Measurements from ENCODE around the gene INPP5D.

Gene INPP5D

DNA sequence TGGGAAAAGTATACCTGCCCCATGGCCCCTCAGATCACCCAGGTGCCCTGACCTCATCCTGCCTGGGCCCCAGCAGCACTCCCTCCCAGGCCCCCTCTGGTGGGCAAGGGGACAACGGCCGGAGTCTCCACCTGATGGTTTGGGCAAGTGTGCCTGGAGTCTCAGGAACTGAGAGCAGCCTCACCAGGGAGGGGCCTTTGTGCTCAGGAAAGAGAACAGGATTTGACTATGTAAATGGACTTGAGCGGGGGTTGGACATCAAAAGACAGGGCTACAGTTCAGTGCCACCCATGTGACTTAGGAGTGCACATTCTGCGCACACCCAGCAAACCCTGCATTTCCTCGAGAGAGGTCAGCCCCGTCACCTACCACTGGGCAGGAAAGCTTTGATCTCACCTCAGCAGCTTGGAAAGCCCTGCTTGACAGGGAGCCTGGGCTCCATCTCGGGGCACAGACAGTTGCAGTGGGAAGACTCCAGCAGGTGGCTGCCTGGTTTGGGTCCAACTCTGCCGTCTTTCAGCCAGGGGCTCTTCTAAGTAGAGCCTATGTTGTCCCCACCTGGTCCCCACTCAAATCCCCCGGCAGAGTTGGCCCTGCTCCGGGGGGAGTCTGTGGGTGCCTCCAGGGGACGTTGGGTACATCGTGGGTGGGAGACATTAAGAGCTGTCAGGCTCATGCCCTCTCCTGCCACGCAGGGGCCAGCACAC, 3.3 kb downstream of the INPP5D start:
- TF ChIP-seq USF1 (IDR thresholded peaks at IDR 0.05) (no peak), TCF12 (IDR thresholded peaks at IDR 0.05; ENCODE audit: low read depth) (no peak), NFIC (IDR thresholded peaks at IDR 0.05) (no peak), EGR1 (IDR thresholded peaks at IDR 0.05) (no peak), EP300 (IDR thresholded peaks at IDR 0.05; ENCODE audit: borderline replicate concordance) (no peak), TAF1 (IDR thresholded peaks at IDR 0.05; ENCODE audit: low read depth) (no peak), FOXM1 (IDR thresholded peaks at IDR 0.05; ENCODE audit: borderline replicate concordance, low read depth) (no peak), CREB1 (IDR thresholded peaks at IDR 0.05; ENCODE audit: low read depth) (no peak), ZBTB7A (IDR thresholded peaks at IDR 0.05; ENCODE audit: low read depth) (no peak)

DNA sequence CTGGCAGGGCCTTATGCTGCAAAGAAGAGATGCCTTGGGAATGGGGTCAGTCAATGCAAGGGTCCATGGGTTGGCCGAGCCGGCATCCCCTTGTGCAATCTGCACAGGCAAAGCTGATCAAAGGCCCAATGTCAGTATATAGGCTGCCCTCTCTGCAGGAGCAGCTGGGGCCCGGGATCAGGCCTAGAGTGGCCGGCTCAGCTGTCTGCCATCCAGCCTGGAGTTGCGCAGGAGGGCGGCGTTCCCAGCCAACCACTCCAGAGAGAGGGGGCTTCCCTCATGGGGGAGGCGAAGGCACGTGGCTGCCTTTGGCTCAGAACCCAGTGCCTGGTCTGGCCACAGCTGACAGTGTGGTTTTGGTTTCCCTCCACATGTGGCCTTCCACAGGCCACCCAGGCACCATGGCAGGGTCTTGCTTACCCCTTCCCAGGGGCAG, 3.9 kb downstream of the INPP5D start:
- no peak for TF ChIP-seq RAD21 (IDR thresholded peaks at IDR 0.05; ENCODE audit: low read depth)
- TF ChIP-seq TAF1 (IDR thresholded peaks at IDR 0.05; ENCODE audit: low read depth): no peak
- no peak for TF ChIP-seq CREB1 (IDR thresholded peaks at IDR 0.05; ENCODE audit: low read depth)
- TF ChIP-seq EP300 (IDR thresholded peaks at IDR 0.05; ENCODE audit: borderline replicate concordance): no peak
- TF ChIP-seq EGR1 (IDR thresholded peaks at IDR 0.05): no peak
- no peak for TF ChIP-seq TEAD4 (IDR thresholded peaks at IDR 0.05)
- TF ChIP-seq, protein P1, sequence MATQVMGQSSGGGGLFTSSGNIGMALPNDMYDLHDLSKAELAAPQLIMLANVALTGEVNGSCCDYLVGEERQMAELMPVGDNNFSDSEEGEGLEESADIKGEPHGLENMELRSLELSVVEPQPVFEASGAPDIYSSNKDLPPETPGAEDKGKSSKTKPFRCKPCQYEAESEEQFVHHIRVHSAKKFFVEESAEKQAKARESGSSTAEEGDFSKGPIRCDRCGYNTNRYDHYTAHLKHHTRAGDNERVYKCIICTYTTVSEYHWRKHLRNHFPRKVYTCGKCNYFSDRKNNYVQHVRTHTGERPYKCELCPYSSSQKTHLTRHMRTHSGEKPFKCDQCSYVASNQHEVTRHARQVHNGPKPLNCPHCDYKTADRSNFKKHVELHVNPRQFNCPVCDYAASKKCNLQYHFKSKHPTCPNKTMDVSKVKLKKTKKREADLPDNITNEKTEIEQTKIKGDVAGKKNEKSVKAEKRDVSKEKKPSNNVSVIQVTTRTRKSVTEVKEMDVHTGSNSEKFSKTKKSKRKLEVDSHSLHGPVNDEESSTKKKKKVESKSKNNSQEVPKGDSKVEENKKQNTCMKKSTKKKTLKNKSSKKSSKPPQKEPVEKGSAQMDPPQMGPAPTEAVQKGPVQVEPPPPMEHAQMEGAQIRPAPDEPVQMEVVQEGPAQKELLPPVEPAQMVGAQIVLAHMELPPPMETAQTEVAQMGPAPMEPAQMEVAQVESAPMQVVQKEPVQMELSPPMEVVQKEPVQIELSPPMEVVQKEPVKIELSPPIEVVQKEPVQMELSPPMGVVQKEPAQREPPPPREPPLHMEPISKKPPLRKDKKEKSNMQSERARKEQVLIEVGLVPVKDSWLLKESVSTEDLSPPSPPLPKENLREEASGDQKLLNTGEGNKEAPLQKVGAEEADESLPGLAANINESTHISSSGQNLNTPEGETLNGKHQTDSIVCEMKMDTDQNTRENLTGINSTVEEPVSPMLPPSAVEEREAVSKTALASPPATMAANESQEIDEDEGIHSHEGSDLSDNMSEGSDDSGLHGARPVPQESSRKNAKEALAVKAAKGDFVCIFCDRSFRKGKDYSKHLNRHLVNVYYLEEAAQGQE (IDR thresholded peaks at IDR 0.05; ENCODE audit: low read depth): no peak
- TF ChIP-seq USF1 (IDR thresholded peaks at IDR 0.05): no peak
- TF ChIP-seq TCF12 (IDR thresholded peaks at IDR 0.05; ENCODE audit: low read depth): no peak
- no peak for TF ChIP-seq ZBTB7A (IDR thresholded peaks at IDR 0.05; ENCODE audit: low read depth)
- TF ChIP-seq MAX (IDR thresholded peaks at IDR 0.05): no peak
- TF ChIP-seq FOXM1 (IDR thresholded peaks at IDR 0.05; ENCODE audit: borderline replicate concordance, low read depth): no peak
- TF ChIP-seq CEBPB (IDR thresholded peaks at IDR 0.05): no peak
- TF ChIP-seq YY1 (IDR thresholded peaks at IDR 0.05; ENCODE audit: low read depth): no peak
- TF ChIP-seq NFIC (IDR thresholded peaks at IDR 0.05): no peak

DNA sequence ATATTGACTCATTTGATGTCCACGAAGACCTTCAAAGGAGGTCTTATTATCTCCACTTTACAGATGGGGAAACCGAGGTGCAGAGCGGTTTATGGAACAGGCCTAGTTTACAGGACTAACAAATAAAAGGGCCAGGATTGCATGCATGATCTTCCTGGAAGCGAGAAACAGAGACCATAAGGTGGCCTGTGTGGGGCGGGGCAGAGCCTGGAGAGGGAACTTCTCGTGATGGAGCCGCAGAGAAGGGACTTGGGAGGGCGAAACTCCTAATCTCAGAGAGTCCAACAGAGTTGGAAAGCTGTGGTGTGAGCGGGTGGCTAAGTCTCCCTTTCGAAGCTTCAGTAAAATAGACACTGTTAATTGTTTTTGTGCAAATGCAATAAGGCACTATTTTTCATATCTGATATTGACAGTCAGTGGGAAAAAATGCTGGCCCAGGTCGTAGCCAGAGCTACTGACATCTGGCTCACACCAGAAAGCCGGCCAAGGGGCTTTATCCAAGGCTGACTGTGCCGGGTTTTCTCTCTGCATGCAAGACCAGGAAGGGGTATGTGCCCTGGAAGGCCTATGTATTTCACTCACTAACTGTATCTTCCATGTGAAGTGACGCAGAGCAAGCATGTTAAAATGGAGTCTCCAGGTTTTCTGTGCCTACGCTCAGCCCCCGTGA, 4.5 kb downstream of the INPP5D start:
- no peak for TF ChIP-seq NFIC (IDR thresholded peaks at IDR 0.05)
- no peak for TF ChIP-seq TEAD4 (IDR thresholded peaks at IDR 0.05)
- TF ChIP-seq ZBTB7A (IDR thresholded peaks at IDR 0.05; ENCODE audit: low read depth): no peak
- no peak for TF ChIP-seq CREB1 (IDR thresholded peaks at IDR 0.05; ENCODE audit: low read depth)
- no peak for TF ChIP-seq FOXM1 (IDR thresholded peaks at IDR 0.05; ENCODE audit: borderline replicate concordance, low read depth)
- no peak for TF ChIP-seq EGR1 (IDR thresholded peaks at IDR 0.05)
- TF ChIP-seq USF1 (IDR thresholded peaks at IDR 0.05): no peak
- TF ChIP-seq MAX (IDR thresholded peaks at IDR 0.05): no peak
- no peak for TF ChIP-seq EP300 (IDR thresholded peaks at IDR 0.05; ENCODE audit: borderline replicate concordance)
- no peak for TF ChIP-seq YY1 (IDR thresholded peaks at IDR 0.05; ENCODE audit: low read depth)
- TF ChIP-seq, protein P1 (IDR thresholded peaks at IDR 0.05; ENCODE audit: low read depth): no peak

DNA sequence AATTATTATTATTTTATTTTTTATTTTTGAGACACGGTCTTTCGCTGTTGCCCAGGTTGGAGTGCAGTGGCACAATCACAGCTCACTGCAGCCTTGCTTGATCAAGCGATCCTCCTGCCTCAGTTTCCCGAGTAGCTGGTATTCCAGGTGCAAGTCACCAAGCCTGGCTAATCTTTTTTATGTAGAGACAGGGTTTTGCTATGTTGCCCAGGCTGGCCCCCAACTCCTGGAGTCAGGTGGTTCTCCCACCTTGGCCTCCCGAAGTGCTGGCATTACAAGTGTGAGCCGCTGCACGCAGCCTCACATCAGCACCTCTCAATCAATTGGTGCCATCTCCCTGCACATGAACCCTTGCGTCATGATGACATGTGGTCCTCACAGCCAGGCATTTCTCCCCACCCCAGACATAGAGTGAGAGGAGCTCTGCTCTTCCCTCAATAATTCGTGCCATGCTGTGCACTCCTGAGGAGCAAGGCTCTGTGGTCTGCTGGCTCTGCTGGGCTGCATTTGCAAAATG, 5.9 kb downstream of the INPP5D start:
- TF ChIP-seq EGR1 (IDR thresholded peaks at IDR 0.05): no peak

DNA sequence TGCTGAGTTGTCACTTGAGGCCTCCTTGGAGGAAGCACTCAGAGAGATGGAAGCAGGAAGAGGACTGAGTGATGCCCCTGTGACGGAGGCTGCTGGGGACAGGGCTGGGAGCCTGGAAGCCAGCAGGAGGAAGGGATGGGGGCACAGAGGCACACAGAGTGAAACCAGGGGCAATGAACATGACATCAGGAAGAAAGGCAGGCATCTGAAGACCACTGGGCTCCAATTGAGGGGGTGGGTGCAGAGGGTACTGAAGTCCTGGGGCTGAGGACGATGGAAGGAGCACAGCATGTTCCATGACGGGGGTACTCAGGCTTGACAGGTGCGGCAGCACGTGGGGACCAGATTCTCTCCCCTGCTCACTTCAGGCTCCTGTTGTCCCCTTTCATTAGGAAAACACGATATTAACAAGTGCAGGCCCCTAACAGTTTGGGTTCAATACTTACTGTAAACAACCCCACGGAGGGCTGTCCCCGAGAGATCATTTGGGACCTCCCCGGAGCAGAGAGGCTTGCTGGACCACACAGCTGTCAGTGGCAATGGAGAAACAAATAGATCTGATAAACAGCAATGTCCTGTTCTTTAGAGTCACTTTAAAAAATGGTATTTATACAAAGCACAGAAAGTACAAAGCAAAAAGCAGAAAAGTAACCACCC, 8.7 kb downstream of the INPP5D start:
- TF ChIP-seq CREB1 (IDR thresholded peaks at IDR 0.05; ENCODE audit: low read depth) (no peak), RAD21 (IDR thresholded peaks at IDR 0.05; ENCODE audit: low read depth) (no peak), EP300 (IDR thresholded peaks at IDR 0.05; ENCODE audit: borderline replicate concordance) (no peak), MAX (IDR thresholded peaks at IDR 0.05) (no peak), CEBPB (IDR thresholded peaks at IDR 0.05) (no peak), TEAD4 (IDR thresholded peaks at IDR 0.05) (no peak), USF1 (IDR thresholded peaks at IDR 0.05) (no peak), NFIC (IDR thresholded peaks at IDR 0.05) (no peak), ZBTB7A (IDR thresholded peaks at IDR 0.05; ENCODE audit: low read depth) (no peak), EGR1 (IDR thresholded peaks at IDR 0.05) (no peak), FOXM1 (IDR thresholded peaks at IDR 0.05; ENCODE audit: borderline replicate concordance, low read depth) (no peak), YY1 (IDR thresholded peaks at IDR 0.05; ENCODE audit: low read depth) (no peak), TCF12 (IDR thresholded peaks at IDR 0.05; ENCODE audit: low read depth) (no peak), TAF1 (IDR thresholded peaks at IDR 0.05; ENCODE audit: low read depth) (no peak)
- TF ChIP-seq, protein P1 (IDR thresholded peaks at IDR 0.05; ENCODE audit: low read depth): no peak
